Ishikawa (cell line): Measurements from ENCODE around the gene STYX.

Experiments used
- CEBPB ChIP-seq: IDR thresholded peaks from 2 replicates; pipeline ENCODE4 v1.6.1; 2012
- CREB1 ChIP-seq: IDR thresholded peaks from 2 replicates; pipeline ENCODE4 v1.6.1; 2012; ENCODE audit warnings: low read depth
- EGR1 ChIP-seq: IDR thresholded peaks from 2 replicates; pipeline ENCODE4 v1.6.1; 2012
- EP300 ChIP-seq: IDR thresholded peaks from 2 replicates; pipeline ENCODE4 v1.6.1; 2012; ENCODE audit warnings: borderline replicate concordance
- FOXM1 ChIP-seq: IDR thresholded peaks from 2 replicates; pipeline ENCODE4 v1.6.1; 2012; ENCODE audit warnings: low read depth, borderline replicate concordance
- MAX ChIP-seq: IDR thresholded peaks from 2 replicates; pipeline ENCODE4 v1.6.1; 2012
- NFIC ChIP-seq: IDR thresholded peaks from 2 replicates; pipeline ENCODE4 v1.6.1; 2012
- RAD21 ChIP-seq: IDR thresholded peaks from 2 replicates; pipeline ENCODE4 v1.6.1; 2012; ENCODE audit warnings: low read depth
- TAF1 ChIP-seq: IDR thresholded peaks from 2 replicates; pipeline ENCODE4 v1.6.1; 2012; ENCODE audit warnings: low read depth, mild to moderate bottlenecking
- TCF12 ChIP-seq: IDR thresholded peaks from 2 replicates; pipeline ENCODE4 v1.6.1; 2012; ENCODE audit warnings: low read depth
- TEAD4 ChIP-seq: IDR thresholded peaks from 2 replicates; pipeline ENCODE4 v1.6.1; 2012
- YY1 ChIP-seq: IDR thresholded peaks from 2 replicates; pipeline ENCODE4 v1.6.1; 2012; ENCODE audit warnings: low read depth
- ZBTB7A ChIP-seq: IDR thresholded peaks from 2 replicates; pipeline ENCODE4 v1.6.1; 2012; ENCODE audit warnings: low read depth
- TF ChIP-seq, protein P1 (sequence below): IDR thresholded peaks from 2 replicates; pipeline ENCODE4 v1.6.1; 2012; ENCODE audit warnings: low read depth, mild to moderate bottlenecking
- TF ChIP-seq, protein P2 (sequence below): IDR thresholded peaks from 2 replicates; pipeline ENCODE4 v1.6.1; 2012

The STYX gene

DNA sequence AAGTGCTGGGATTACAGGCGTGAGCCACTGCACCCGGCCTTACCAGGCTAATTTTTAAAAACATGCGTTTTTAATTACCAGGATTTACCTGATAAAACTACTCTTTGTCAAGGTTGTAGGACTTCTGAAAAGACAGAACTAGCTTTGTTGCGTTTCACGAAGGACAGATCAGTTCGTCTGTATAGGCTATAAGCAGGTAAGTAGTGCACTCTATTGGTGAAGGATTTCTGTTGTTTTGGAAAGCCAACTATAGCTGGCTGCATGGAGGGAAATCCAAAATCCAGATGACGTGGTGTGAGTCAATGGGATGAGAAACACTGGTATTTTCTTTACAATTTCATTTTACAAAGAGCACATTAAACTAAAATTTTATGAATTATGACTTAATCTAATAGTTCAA is 46.9 kb downstream of the STYX start:
- TF ChIP-seq CREB1, result no peak
- no peak for TF ChIP-seq RAD21
- TF ChIP-seq CEBPB, result no peak

DNA sequence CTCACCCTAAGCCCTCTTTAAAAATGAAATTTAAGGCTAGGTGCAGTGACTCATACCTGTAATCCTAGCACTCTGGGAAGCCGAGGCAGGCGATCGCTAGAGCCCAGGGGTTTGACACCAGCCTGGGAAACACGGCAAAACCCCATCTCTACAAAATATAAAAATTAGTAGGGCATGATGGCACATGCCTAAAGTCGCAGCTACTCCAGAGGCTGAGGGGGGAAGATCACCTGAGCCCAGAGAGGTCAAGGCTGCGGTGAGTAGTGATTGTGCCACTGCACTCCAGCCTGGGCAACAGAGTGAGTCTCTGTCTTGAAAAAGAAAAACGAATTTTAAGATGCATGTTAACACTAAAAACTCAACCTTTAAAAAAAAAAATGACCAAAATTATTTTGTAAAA is 48.7 kb downstream of the STYX start:
- TF ChIP-seq NFIC, result no peak
- TF ChIP-seq ZBTB7A, result no peak
- TF ChIP-seq CREB1, result no peak
- TF ChIP-seq, protein P1, sequence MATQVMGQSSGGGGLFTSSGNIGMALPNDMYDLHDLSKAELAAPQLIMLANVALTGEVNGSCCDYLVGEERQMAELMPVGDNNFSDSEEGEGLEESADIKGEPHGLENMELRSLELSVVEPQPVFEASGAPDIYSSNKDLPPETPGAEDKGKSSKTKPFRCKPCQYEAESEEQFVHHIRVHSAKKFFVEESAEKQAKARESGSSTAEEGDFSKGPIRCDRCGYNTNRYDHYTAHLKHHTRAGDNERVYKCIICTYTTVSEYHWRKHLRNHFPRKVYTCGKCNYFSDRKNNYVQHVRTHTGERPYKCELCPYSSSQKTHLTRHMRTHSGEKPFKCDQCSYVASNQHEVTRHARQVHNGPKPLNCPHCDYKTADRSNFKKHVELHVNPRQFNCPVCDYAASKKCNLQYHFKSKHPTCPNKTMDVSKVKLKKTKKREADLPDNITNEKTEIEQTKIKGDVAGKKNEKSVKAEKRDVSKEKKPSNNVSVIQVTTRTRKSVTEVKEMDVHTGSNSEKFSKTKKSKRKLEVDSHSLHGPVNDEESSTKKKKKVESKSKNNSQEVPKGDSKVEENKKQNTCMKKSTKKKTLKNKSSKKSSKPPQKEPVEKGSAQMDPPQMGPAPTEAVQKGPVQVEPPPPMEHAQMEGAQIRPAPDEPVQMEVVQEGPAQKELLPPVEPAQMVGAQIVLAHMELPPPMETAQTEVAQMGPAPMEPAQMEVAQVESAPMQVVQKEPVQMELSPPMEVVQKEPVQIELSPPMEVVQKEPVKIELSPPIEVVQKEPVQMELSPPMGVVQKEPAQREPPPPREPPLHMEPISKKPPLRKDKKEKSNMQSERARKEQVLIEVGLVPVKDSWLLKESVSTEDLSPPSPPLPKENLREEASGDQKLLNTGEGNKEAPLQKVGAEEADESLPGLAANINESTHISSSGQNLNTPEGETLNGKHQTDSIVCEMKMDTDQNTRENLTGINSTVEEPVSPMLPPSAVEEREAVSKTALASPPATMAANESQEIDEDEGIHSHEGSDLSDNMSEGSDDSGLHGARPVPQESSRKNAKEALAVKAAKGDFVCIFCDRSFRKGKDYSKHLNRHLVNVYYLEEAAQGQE, result no peak
- TF ChIP-seq EGR1, result no peak
- TF ChIP-seq MAX, result no peak
- TF ChIP-seq CEBPB, result no peak
- no peak for TF ChIP-seq TCF12

- no peak for TF ChIP-seq CEBPB
These were observed 50.9 kb downstream of the STYX start for GRCh38 chr14:52780893-52781292.

DNA sequence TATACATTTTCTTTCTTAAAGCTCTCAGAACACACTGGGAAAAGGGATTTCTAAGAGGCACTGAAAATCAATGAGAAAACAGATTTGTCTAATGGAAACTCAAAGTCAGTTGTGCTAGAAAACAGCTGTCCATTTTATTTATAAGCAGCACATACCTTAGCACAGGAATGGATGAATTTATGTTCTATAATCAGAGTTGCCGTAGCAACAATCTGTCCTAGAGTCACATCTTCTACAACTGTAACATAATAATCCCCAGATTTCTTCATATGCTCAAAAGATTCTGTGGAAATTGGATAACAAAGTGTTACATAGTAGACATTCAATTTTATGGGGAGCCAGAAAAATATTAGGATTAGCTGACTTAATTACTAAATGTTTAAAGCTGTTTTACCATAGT is 51.7 kb downstream of the STYX start:
- TF ChIP-seq ZBTB7A, result no peak
- TF ChIP-seq TCF12, result no peak
- TF ChIP-seq EGR1, result no peak

DNA sequence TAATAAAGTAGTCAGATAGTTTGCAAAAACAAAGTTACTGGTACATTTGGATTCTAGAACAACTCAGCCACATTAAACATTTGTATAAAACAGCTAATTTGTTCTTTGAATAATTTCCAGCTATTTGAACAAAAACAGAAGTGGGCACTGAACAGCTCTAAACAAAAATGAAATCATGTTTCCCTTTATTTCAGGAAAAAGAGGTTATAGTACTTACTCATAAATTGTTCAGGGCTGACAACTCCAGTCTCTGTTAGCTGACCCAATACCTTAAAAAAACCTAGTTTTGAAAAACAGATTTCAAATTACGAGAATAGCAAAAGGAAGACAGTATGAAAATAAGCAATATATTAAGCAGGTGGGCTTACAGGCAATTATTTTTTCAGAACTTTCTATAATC is 53.2 kb downstream of the STYX start:
- TF ChIP-seq TEAD4, result no peak
- no peak for TF ChIP-seq TAF1
- no peak for TF ChIP-seq RAD21
- no peak for TF ChIP-seq CEBPB
- TF ChIP-seq CREB1, result no peak
- no peak for TF ChIP-seq ZBTB7A
- no peak for TF ChIP-seq MAX
- TF ChIP-seq, protein P2, sequence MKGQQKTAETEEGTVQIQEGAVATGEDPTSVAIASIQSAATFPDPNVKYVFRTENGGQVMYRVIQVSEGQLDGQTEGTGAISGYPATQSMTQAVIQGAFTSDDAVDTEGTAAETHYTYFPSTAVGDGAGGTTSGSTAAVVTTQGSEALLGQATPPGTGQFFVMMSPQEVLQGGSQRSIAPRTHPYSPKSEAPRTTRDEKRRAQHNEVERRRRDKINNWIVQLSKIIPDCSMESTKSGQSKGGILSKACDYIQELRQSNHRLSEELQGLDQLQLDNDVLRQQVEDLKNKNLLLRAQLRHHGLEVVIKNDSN, result no peak

- TF ChIP-seq, protein P2, result no peak
- TF ChIP-seq CREB1, result no peak
- TF ChIP-seq TEAD4, result no peak
- no peak for TF ChIP-seq EP300
- TF ChIP-seq ZBTB7A, result no peak
- TF ChIP-seq TAF1, result no peak
- TF ChIP-seq NFIC, result no peak
- TF ChIP-seq YY1, result no peak
- TF ChIP-seq EGR1, result no peak
- TF ChIP-seq MAX, result no peak
- TF ChIP-seq, protein P1, result no peak
- no peak for TF ChIP-seq CEBPB
- TF ChIP-seq FOXM1, result no peak
- no peak for TF ChIP-seq RAD21
- TF ChIP-seq TCF12, result no peak
These were observed 56.9 kb downstream of the STYX start for GRCh38 chr14:52786887-52787286.

DNA sequence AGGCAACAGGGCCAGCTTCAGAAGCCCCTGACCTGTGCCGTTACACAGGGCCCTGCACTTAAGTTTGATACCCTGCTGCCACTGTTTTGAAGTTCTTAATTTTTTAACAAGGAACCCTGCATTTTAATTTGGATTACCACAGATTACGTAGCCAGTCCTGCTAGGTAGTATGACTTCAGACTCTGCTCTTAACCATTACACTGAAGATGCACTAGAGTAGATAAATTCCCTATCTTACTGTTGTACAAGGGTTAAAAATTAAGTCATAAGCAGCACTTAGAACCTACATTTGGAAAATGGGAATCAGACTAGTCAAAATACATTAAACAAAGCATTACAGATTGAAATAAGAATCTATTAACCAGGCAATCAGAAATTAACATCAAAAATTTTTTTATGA is 59.2 kb downstream of the STYX start:
- TF ChIP-seq ZBTB7A (no peak), YY1 (no peak), TAF1 (no peak), TCF12 (no peak), CREB1 (no peak)
